Fibroblast of the aortic adventitia (primary cell): ENCODE results near the gene AKAP12. TPM values are rescaled to one million over a fixed set of nuclear protein-coding genes. Genes with fewer than 3 reads are reported as not detected.
"Not testable (repeated sequence)": the region's sequence is repeated elsewhere in the genome, so short reads cannot be mapped to it uniquely, and the experiment has no call there.

ENCODE experiments used
- DNase-seq: peaks from one replicate; pipeline ENCODE4 v3.0.0-alpha.2; 2010; ENCODE audit warnings: low read depth
- H3K4me3 ChIP-seq: 2 replicates; pipeline ENCODE4 v1.5.1; 2011; ENCODE audit warnings: low read depth, mild to moderate bottlenecking, control low read depth, low read length, moderate library complexity
- CTCF ChIP-seq: IDR thresholded peaks from 2 replicates; pipeline ENCODE4 v1.5.1; 2011; ENCODE audit warnings: mild to moderate bottlenecking, low read length, control low read depth, inconsistent platforms; ENCODE audit not compliant: insufficient read depth
- total RNA-seq: library from RNA; depleted of rRNA; stranded (reverse); fragments of >200 nt; gene quantifications from 2 replicates; pipeline ENCODE4 v1.2.3, GENCODE V29; 2012; ENCODE audit warnings: low replicate concordance

AKAP12 gene
- total RNA-seq, 1 donor: 196 TPM

- no peak overlapping the region for H3K4me3 ChIP-seq
- no peak for TF ChIP-seq CTCF
- no peak for DNase-seq
Measured at GRCh38 chr6:151376440-151376839, 136.7 kb downstream of the AKAP12 start.

GRCh38 chr6:151377095-151377494 lies 137.3 kb downstream of the AKAP12 start:
- H3K4me3 ChIP-seq: no peak overlapping the region
- no peak for TF ChIP-seq CTCF
- DNase-seq: no peak

- TF ChIP-seq CTCF: no peak
- H3K4me3 ChIP-seq: peak overlapping the region; percentile 28
- DNase-seq: peak; percentile 24
Measured at GRCh38 chr6:151379933-151380847, 140.4 kb downstream of the AKAP12 start.

- H3K4me3 ChIP-seq: no peak overlapping the region
- no peak for DNase-seq
- no peak for TF ChIP-seq CTCF
Measured at GRCh38 chr6:151380848-151381205, 141.1 kb downstream of the AKAP12 start.

GRCh38 chr6:151381722-151382121 lies 142.0 kb downstream of the AKAP12 start:
- no peak overlapping the region for H3K4me3 ChIP-seq
- TF ChIP-seq CTCF: no peak
- DNase-seq: no peak

- DNase-seq, H3K4me3 ChIP-seq: not testable (repeated sequence)
Measured at GRCh38 chr6:151382631-151383030, 142.9 kb downstream of the AKAP12 start.

- no peak for TF ChIP-seq CTCF
- no peak for DNase-seq
- H3K4me3 ChIP-seq: no peak overlapping the region
Measured at GRCh38 chr6:151384151-151384550, 144.4 kb downstream of the AKAP12 start.
